H1 (cell line): Measurements from ENCODE around the gene CUZD1. TPM values are rescaled to one million over a fixed set of nuclear protein-coding genes. Genes with fewer than 3 reads are reported as not detected.

Source experiments
- CTCF ChIA-PET: fragments of 300-600 bp; sonication (Branson Sonifier 250); formaldehyde crosslinking; loops from one replicate; lab custom pipeline; 2021; ENCODE audit not compliant: partially characterized antibody; lab: Charles Lee
- POLR2A ChIA-PET: fragments of 300-600 bp; sonication (Branson Sonifier 250); formaldehyde crosslinking; loops from one replicate; lab custom pipeline; 2021; ENCODE audit warnings: inconsistent platforms; ENCODE audit not compliant: partially characterized antibody; lab: Charles Lee
- DNase-seq, 2 experiments: peaks; one replicate each; pipeline versions ENCODE4 v3.0.0 to v3.0.0-alpha.2; 2010 to 2022; ENCODE audit warnings: low spot score in 2 of 2, low read depth in 1 of 2, mixed read lengths in 1 of 2
- FAIRE-seq: peaks from 2 replicates; lab custom pipeline; 2011; peaks lifted over from hg19 to GRCh38; lab: Jason Lieb, UNC
- H2AFZ ChIP-seq: 2 replicates; pipeline ENCODE4 v1.8.1; 2012; ENCODE audit warnings: low read length, inconsistent platforms
- H2AK5ac ChIP-seq: 2 replicates; pipeline ENCODE4 v1.6.1; 2013; ENCODE audit warnings: low read depth, low read length
- H2BK120ac ChIP-seq: replicated peaks from 2 replicates; pipeline ENCODE3; 2013; ENCODE audit warnings: low read depth, low read length, inconsistent platforms
- H2BK12ac ChIP-seq: 2 replicates; pipeline ENCODE4 v1.6.1; 2013; ENCODE audit warnings: low read depth, low read length
- H2BK15ac ChIP-seq: 2 replicates; pipeline ENCODE4 v1.6.1; 2013; ENCODE audit warnings: low read length
- H2BK20ac ChIP-seq: 2 replicates; pipeline ENCODE4 v1.6.1; 2013; ENCODE audit warnings: low read length
- H2BK5ac ChIP-seq: 2 replicates; pipeline ENCODE4 v1.6.1; 2013; ENCODE audit warnings: low read depth, low read length
- H3K14ac ChIP-seq: 2 replicates; pipeline ENCODE4 v1.6.1; 2013; ENCODE audit warnings: inconsistent platforms; ENCODE audit not compliant: insufficient read length
- H3K18ac ChIP-seq: 2 replicates; pipeline ENCODE4 v1.6.1; 2013; ENCODE audit warnings: low read length; ENCODE audit errors: extremely low read depth
- H3K23ac ChIP-seq: 2 replicates; pipeline ENCODE4 v1.6.1; 2013; ENCODE audit warnings: inconsistent platforms; ENCODE audit not compliant: insufficient read length
- H3K23me2 ChIP-seq: 2 replicates; pipeline ENCODE4 v1.6.1; 2013; ENCODE audit warnings: low read depth, low read length
- H3K27ac ChIP-seq: 2 replicates; pipeline ENCODE4 v1.6.1; 2011; ENCODE audit warnings: low read depth, low read length, inconsistent platforms
- H3K27me3 ChIP-seq, 4 experiments: replicated peaks in 1 of 4; 1 replicate in 1 of 4; 2 replicates in 3 of 4; pipeline versions ENCODE4 v1.6.1 to v1.8.1; 2011 to 2013; ENCODE audit warnings: low read length in 3 of 4, mild to moderate bottlenecking in 3 of 4, inconsistent platforms in 2 of 4, mixed read lengths in 2 of 4, moderate library complexity in 1 of 4; ENCODE audit not compliant: control insufficient read depth in 3 of 4, insufficient read depth in 3 of 4; ENCODE audit errors: extremely low read depth in 1 of 4
- H3K36me3 ChIP-seq, 4 experiments: 2 replicates each; pipeline versions ENCODE4 v1.6.1 to v1.8.1; 2011 to 2013; ENCODE audit warnings: mild to moderate bottlenecking in 4 of 4, low read length in 3 of 4, moderate library complexity in 2 of 4, control low read depth in 1 of 4, inconsistent platforms in 1 of 4; ENCODE audit not compliant: insufficient read depth in 4 of 4, control insufficient read depth in 2 of 4
- H3K4ac ChIP-seq: replicated peaks from 2 replicates; pipeline ENCODE3; 2013; ENCODE audit warnings: low read length, low read depth, mixed read lengths, inconsistent platforms; ENCODE audit not compliant: insufficient read length
- H3K4me1 ChIP-seq, 4 experiments: replicated peaks in 1 of 4; 1 replicate in 1 of 4; 2 replicates in 3 of 4; pipeline versions ENCODE4 v1.6.1 to v1.8.1; 2011 to 2013; ENCODE audit warnings: low read length in 3 of 4, inconsistent platforms in 2 of 4, mixed read lengths in 1 of 4; ENCODE audit not compliant: insufficient read depth in 4 of 4, control insufficient read depth in 3 of 4
- H3K4me2 ChIP-seq, 2 experiments: 2 replicates each; pipeline versions ENCODE4 v1.6.1 to v1.8.1; 2011 to 2013; ENCODE audit warnings: low read depth in 2 of 2, low read length in 2 of 2, control low read depth in 1 of 2, inconsistent platforms in 1 of 2, mild to moderate bottlenecking in 1 of 2; ENCODE audit not compliant: insufficient read depth in 1 of 2
- H3K4me3 ChIP-seq, 4 experiments: fragments of 200-600, 300-600 bp in 1 of 4; sonication (generic), shearing (Covaris generic), sonication (Bioruptor Twin) in 1 of 4; 2 replicates each; pipeline versions ENCODE4 v1.5.1 to v1.8.1; 2011 to 2016; ENCODE audit warnings: low read length in 4 of 4, low read depth in 3 of 4, control low read depth in 2 of 4, inconsistent platforms in 2 of 4, mild to moderate bottlenecking in 2 of 4, mixed read lengths in 1 of 4, moderate library complexity in 1 of 4; ENCODE audit not compliant: insufficient read depth in 2 of 4; ENCODE audit errors: extremely low read depth in 1 of 4
- H3K56ac ChIP-seq: replicated peaks from 2 replicates; pipeline ENCODE3; 2013; ENCODE audit warnings: low read depth, mild to moderate bottlenecking, mixed read lengths, low read length, inconsistent platforms; ENCODE audit not compliant: insufficient read length
- H3K79me1 ChIP-seq: 2 replicates; pipeline ENCODE4 v1.6.1; 2013; ENCODE audit warnings: low read depth, low read length, control low read depth
- H3K79me2 ChIP-seq, 2 experiments: 2 replicates each; pipeline versions ENCODE4 v1.6.1 to v1.8.1; 2012 to 2013; ENCODE audit warnings: low read length in 2 of 2, mild to moderate bottlenecking in 2 of 2, inconsistent platforms in 1 of 2; ENCODE audit not compliant: insufficient read depth in 2 of 2, control insufficient read depth in 1 of 2
- H3K9ac ChIP-seq, 4 experiments: replicated peaks in 1 of 4; 1 replicate in 1 of 4; 2 replicates in 3 of 4; pipeline versions ENCODE4 v1.6.1 to v1.8.1; 2011 to 2013; ENCODE audit warnings: low read depth in 3 of 4, low read length in 3 of 4, control low read depth in 2 of 4, mild to moderate bottlenecking in 2 of 4, moderate library complexity in 2 of 4, inconsistent platforms in 1 of 4; ENCODE audit errors: extremely low read depth in 1 of 4
- H3K9me3 ChIP-seq, 2 experiments: 2 replicates each; pipeline versions ENCODE4 v1.6.1 to v1.8.1; 2012 to 2013; ENCODE audit warnings: mild to moderate bottlenecking in 2 of 2, moderate library complexity in 2 of 2, control low read depth in 1 of 2, inconsistent platforms in 1 of 2, low read depth in 1 of 2, low read length in 1 of 2, mixed read lengths in 1 of 2; ENCODE audit not compliant: insufficient read depth in 2 of 2
- H4K20me1 ChIP-seq, 2 experiments: replicated peaks in 1 of 2; 2 replicates each; pipeline versions ENCODE3 to v1.8.1; 2011 to 2013; ENCODE audit warnings: inconsistent platforms in 2 of 2, low read length in 2 of 2, mild to moderate bottlenecking in 1 of 2; ENCODE audit not compliant: insufficient read depth in 2 of 2, control insufficient read depth in 1 of 2
- H4K5ac ChIP-seq: 2 replicates; pipeline ENCODE4 v1.6.1; 2013; ENCODE audit warnings: low read length, low read depth, mixed read lengths, inconsistent platforms; ENCODE audit not compliant: insufficient read length
- H4K8ac ChIP-seq: 2 replicates; pipeline ENCODE4 v1.8.0; 2013; ENCODE audit warnings: mild to moderate bottlenecking, moderate library complexity, low read length, inconsistent platforms; ENCODE audit not compliant: insufficient read depth; ENCODE audit errors: extremely low read depth
- H4K91ac ChIP-seq: replicated peaks from 2 replicates; pipeline ENCODE3; 2013; ENCODE audit warnings: low read length, mixed read lengths, inconsistent platforms; ENCODE audit not compliant: insufficient read length
- BACH1 ChIP-seq: IDR thresholded peaks from 2 replicates; pipeline ENCODE4 v1.6.1; 2012; ENCODE audit warnings: low read length, improper control_type of control experiment
- EP300 ChIP-seq, 2 experiments: IDR thresholded peaks; 1 replicate in 1 of 2; 2 replicates in 1 of 2; pipeline ENCODE4 v1.6.1; 2011 to 2012; ENCODE audit warnings: low read depth in 2 of 2, low read length in 2 of 2, mild to moderate bottlenecking in 2 of 2, borderline replicate concordance in 1 of 2, inconsistent platforms in 1 of 2, moderate library complexity in 1 of 2
- FOSL1 ChIP-seq: IDR thresholded peaks from 2 replicates; pipeline ENCODE4 v1.6.1; 2011; ENCODE audit warnings: mild to moderate bottlenecking, low read depth, low read length, moderate library complexity; ENCODE audit not compliant: insufficient read depth
- GABPA ChIP-seq: IDR thresholded peaks from 2 replicates; pipeline ENCODE4 v1.6.1; 2011; ENCODE audit warnings: mild to moderate bottlenecking, low read length, moderate library complexity, borderline replicate concordance; ENCODE audit not compliant: insufficient read depth
- HDAC6 ChIP-seq: IDR thresholded peaks from one replicate; pipeline ENCODE4 v1.7.1; 2012; ENCODE audit warnings: low read depth, mild to moderate bottlenecking, inconsistent platforms, low read length, moderate library complexity
- JUN ChIP-seq: IDR thresholded peaks from 2 replicates; pipeline ENCODE4 v1.6.1; 2011; ENCODE audit warnings: low read depth, mild to moderate bottlenecking, improper control_type of control experiment, low read length
- MAX ChIP-seq: IDR thresholded peaks from 2 replicates; pipeline ENCODE4 v1.6.1; 2012; ENCODE audit warnings: inconsistent platforms
- POLR2AphosphoS5 ChIP-seq: IDR thresholded peaks from 2 replicates; pipeline ENCODE4 v1.6.1; 2011; ENCODE audit warnings: low read depth, low read length
- RAD21 ChIP-seq, 2 experiments: IDR thresholded peaks in 1 of 2; conservative IDR thresholded peaks in 1 of 2; 2 replicates each; pipeline ENCODE4 v1.6.1; 2011; ENCODE audit warnings: low read depth in 2 of 2, low read length in 2 of 2, improper control_type of control experiment in 1 of 2, inconsistent platforms in 1 of 2, mild to moderate bottlenecking in 1 of 2, moderate library complexity in 1 of 2
- SIRT6 ChIP-seq: IDR thresholded peaks from one replicate; pipeline ENCODE4 v1.7.1; 2012; ENCODE audit warnings: low read length, inconsistent platforms
- SUZ12 ChIP-seq: fragments of 200-600 bp; sonication (generic); IDR thresholded peaks from 2 replicates; pipeline ENCODE4 v1.6.1; 2012; ENCODE audit warnings: mild to moderate bottlenecking, inconsistent platforms, low read length, moderate library complexity, mixed read lengths
- TAF7 ChIP-seq: optimal IDR thresholded peaks from 2 replicates; pipeline ENCODE3; 2011; ENCODE audit warnings: low read depth, mild to moderate bottlenecking, inconsistent platforms, low read length, moderate library complexity, borderline replicate concordance
- TBP ChIP-seq: IDR thresholded peaks from 2 replicates; pipeline ENCODE4 v1.6.1; 2011; ENCODE audit warnings: low read depth, low read length, improper control_type of control experiment
- TEAD4 ChIP-seq: IDR thresholded peaks from 2 replicates; pipeline ENCODE4 v1.6.1; 2012; ENCODE audit warnings: low read depth, low read length, inconsistent platforms, mixed read lengths
- polyA plus RNA-seq, 7 experiments: library from polyadenylated mRNA; depleted of rRNA in 3 of 7; stranded (reverse) in 5 of 7; unstranded in 2 of 7; fragments of >200 nt in 5 of 7; fragments of 200-250 nt in 2 of 7; gene quantifications; 1 replicate in 5 of 7; 2 replicates in 1 of 7; 4 replicates in 1 of 7; pipeline versions ENCODE4 v1.2.1 to v1.2.3, GENCODE V29; 2011 to 2013; ENCODE audit warnings: missing spikeins in 2 of 7, mixed read lengths in 2 of 7
- total RNA-seq: library from RNA; stranded (reverse); fragmentation: NEBNext Ultra II Directional; extraction: Animal tissue kit (Norgen Biotek cat#: 25700); gene quantifications from 2 replicates; pipeline ENCODE4 v1.2.1, GENCODE V29; 2021

The CUZD1 gene
- total and polyA plus RNA-seq, 2 of the 8 experiments (the other 6 are each of a cell fraction or from before 2014, with no cell fraction given), result 11.9 to 30.0 TPM

GRCh38 chr10:122839505-122839904 lies 6.2 kb downstream of the CUZD1 start:
- DNase-seq (no peak), FAIRE-seq (no peak)
- no peak overlapping the region for H3K23ac ChIP-seq
- H2AK5ac ChIP-seq, result no peak overlapping the region
- no peak overlapping the region for H2AFZ ChIP-seq
- no peaks in the 10 kb centered on the region for H3K4me1 ChIP-seq
- H3K27me3 ChIP-seq, result no peaks in the 10 kb centered on the region
- no peaks in the 10 kb centered on the region; the same call in 1 of the 2 replicates for H3K23me2 ChIP-seq
- no peaks in the 10 kb centered on the region for H3K79me1 ChIP-seq
- no peak overlapping the region for H3K9ac ChIP-seq
- H2BK12ac ChIP-seq, result no peak overlapping the region
- H3K9me3 ChIP-seq, result peaks cover 6 to 12% of the 10 kb centered on the region in 2 experiments; a peak in 3 of 4 replicates
- H2BK20ac ChIP-seq, result no peak overlapping the region
- ChIA-PET CTCF (no interaction called here), POLR2A (no interaction called here)
- no peak overlapping the region for H3K4ac ChIP-seq
- H3K18ac ChIP-seq, result no peak overlapping the region
- H2BK15ac ChIP-seq, result no peak overlapping the region
- no peak overlapping the region for H3K27ac ChIP-seq
- H3K56ac ChIP-seq, result no peak overlapping the region
- no peak overlapping the region for H4K5ac ChIP-seq
- no peaks in the 10 kb centered on the region; a peak in 1 of 4 replicates for H3K79me2 ChIP-seq
- H4K8ac ChIP-seq, result no peak overlapping the region
- H3K4me3 ChIP-seq, result no peak overlapping the region
- H4K20me1 ChIP-seq, result no peaks in the 10 kb centered on the region
- H3K4me2 ChIP-seq, result no peak overlapping the region
- no peak overlapping the region for H2BK120ac ChIP-seq
- peaks cover 0 to 51% (median 21%) of the 10 kb centered on the region in 4 experiments; a peak in 6 of 8 replicates for H3K36me3 ChIP-seq
- no peak overlapping the region for H3K14ac ChIP-seq
- no peak overlapping the region for H2BK5ac ChIP-seq
- no peak overlapping the region for H4K91ac ChIP-seq
- TF ChIP-seq SIRT6 (no peak), RAD21 (IDR thresholded peaks at IDR 0.05 in 1 of 2, conservative IDR thresholded peaks at IDR 0.05 in 1 of 2; ENCODE audit: low read depth in 2 of 2, low read length in 2 of 2) (no peak), TAF7 (no peak), BACH1 (no peak), MAX (no peak), TEAD4 (no peak), TBP (no peak), GABPA (no peak), JUN (no peak), FOSL1 (no peak), POLR2AphosphoS5 (no peak), SUZ12 (no peak), HDAC6 (no peak), EP300 (IDR thresholded peaks at IDR 0.05; ENCODE audit: borderline replicate concordance in 1 of 2, low read depth in 2 of 2, low read length in 2 of 2) (no peak)
